Tibial nerve (tissue), 4 donors: ENCODE data around the gene SYT12. TPM values are rescaled to one million over a fixed set of nuclear protein-coding genes. Genes with fewer than 3 reads are reported as not detected.

Experiments used
- DNase-seq, 2 donors: peaks; one replicate each; pipeline ENCODE4 v3.0.0-alpha.2; 2019; ENCODE audit warnings: low spot score in 2 of 2
- H3K27ac ChIP-seq, 4 donors: fragments of 200-600 bp; sonication (generic) in 3 of 4; one replicate each; pipeline ENCODE4 v1.5.1; 2017 to 2019; ENCODE audit warnings: mild to moderate bottlenecking in 1 of 4
- H3K27me3 ChIP-seq, 2 donors: fragments of 200-600 bp; sonication (generic) in 1 of 2; one replicate each; pipeline versions ENCODE4 v1.5.1 to v1.6.0; 2017 to 2019
- H3K36me3 ChIP-seq, 3 donors: fragments of 200-600 bp; sonication (generic); one replicate each; pipeline ENCODE4 v1.5.1; 2018 to 2019
- H3K4me1 ChIP-seq, 4 donors: fragments of 200-600 bp; sonication (generic) in 3 of 4; one replicate each; pipeline ENCODE4 v1.5.1; 2017 to 2019
- H3K4me3 ChIP-seq, 4 donors: fragments of 200-600 bp; sonication (generic) in 3 of 4; one replicate each; pipeline ENCODE4 v1.5.1; 2017 to 2019; ENCODE audit warnings: mild to moderate bottlenecking in 1 of 4, moderate library complexity in 1 of 4
- H3K9me3 ChIP-seq, 4 donors: fragments of 200-600 bp; sonication (generic) in 3 of 4; one replicate each; pipeline ENCODE4 v1.5.1; 2017 to 2019
- EP300 ChIP-seq, 2 donors: sonication (generic); formaldehyde crosslinking; IDR thresholded peaks; one replicate each; pipeline ENCODE4 v1.6.1; 2017; ENCODE audit warnings: antibody characterized with exemption in 2 of 2, mild to moderate bottlenecking in 1 of 2
- POLR2A ChIP-seq, 2 donors: fragments of 450-650 bp; IDR thresholded peaks; one replicate each; pipeline ENCODE4 v1.6.1; 2017; ENCODE audit warnings: antibody characterized with exemption in 2 of 2, mild to moderate bottlenecking in 2 of 2, moderate library complexity in 2 of 2
- WGBS, 2 donors: methylation state at CpG; one replicate each; pipeline ENCODE4 v1.1.5; 2018; 5-methylcytosine and 5-hydroxymethylcytosine counted together
- total RNA-seq, 4 donors: library from RNA; depleted of rRNA; stranded (reverse); fragments of >200 nt; gene quantifications; one replicate each; pipeline ENCODE4 v1.1.0, GENCODE V29; 2016
- TF ChIP-seq, protein P1 (sequence below), 5 experiments: fragments of 200-600 bp in 3 of 5; fragments of 450-650 bp in 2 of 5; sonication (generic) in 3 of 5; IDR thresholded peaks; one replicate each; pipeline ENCODE4 v1.5.1; 2016 to 2019; ENCODE audit warnings: antibody characterized with exemption in 5 of 5, mild to moderate bottlenecking in 3 of 5, moderate library complexity in 2 of 5

The SYT12 gene
- total RNA-seq, 4 donors from 2014 or later = 0.20 to 2.4 (median 0.66) TPM; not detected in 1

DNA sequence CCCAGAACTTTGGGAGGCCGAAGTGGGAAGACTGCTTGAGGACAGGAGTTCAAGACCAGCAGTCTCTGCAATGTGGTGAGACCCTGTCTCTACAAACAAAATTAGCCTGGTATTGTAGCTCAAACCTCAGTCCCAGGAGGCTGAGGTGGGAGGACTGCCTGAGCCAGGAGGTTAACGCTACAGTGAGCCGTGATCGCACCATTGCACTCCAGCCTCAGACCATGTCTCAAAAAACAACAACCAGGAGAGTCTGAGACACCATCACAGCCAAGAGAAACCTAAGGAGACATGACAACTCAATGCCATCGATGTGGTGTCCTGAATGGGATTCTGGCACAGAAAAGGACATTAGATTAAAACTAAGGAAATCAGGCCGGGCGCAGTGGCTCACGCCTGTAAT, 67.8 kb downstream of the SYT12 start:
- TF ChIP-seq, protein P1, sequence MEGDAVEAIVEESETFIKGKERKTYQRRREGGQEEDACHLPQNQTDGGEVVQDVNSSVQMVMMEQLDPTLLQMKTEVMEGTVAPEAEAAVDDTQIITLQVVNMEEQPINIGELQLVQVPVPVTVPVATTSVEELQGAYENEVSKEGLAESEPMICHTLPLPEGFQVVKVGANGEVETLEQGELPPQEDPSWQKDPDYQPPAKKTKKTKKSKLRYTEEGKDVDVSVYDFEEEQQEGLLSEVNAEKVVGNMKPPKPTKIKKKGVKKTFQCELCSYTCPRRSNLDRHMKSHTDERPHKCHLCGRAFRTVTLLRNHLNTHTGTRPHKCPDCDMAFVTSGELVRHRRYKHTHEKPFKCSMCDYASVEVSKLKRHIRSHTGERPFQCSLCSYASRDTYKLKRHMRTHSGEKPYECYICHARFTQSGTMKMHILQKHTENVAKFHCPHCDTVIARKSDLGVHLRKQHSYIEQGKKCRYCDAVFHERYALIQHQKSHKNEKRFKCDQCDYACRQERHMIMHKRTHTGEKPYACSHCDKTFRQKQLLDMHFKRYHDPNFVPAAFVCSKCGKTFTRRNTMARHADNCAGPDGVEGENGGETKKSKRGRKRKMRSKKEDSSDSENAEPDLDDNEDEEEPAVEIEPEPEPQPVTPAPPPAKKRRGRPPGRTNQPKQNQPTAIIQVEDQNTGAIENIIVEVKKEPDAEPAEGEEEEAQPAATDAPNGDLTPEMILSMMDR (IDR thresholded peaks at IDR 0.05) = no peak
- TF ChIP-seq POLR2A (IDR thresholded peaks at IDR 0.05) = no peak
- TF ChIP-seq EP300 (IDR thresholded peaks at IDR 0.05) = no peak
- no peak overlapping the region for H3K27ac ChIP-seq
- no peaks in the 10 kb centered on the region for H3K9me3 ChIP-seq
- H3K36me3 ChIP-seq = no peaks in the 10 kb centered on the region
- peaks cover 0 to 4% of the 10 kb centered on the region in 2 donors for H3K27me3 ChIP-seq
- 89 to 90% methylated on average over 8 of the region's 8 CpGs for whole genome bisulfite sequencing, 2 donors
- H3K4me3 ChIP-seq = no peak overlapping the region
- no peaks in the 10 kb centered on the region for H3K4me1 ChIP-seq
- no peak for DNase-seq

DNA sequence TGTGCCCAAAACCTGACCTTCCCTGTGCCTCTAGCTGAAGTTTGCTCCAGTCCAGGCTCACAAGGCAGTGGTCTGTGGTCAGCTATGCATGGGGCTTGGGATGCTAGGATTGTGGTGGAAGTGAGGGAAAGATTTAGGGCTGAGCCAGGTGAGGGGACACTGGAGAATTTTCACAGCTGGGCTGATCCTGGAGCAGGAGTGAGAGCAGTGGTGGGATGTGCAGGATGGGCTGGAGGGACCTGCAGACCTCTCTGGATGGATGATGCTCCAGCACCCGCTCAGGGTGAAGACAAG, 72.2 kb downstream of the SYT12 start:
- no peaks in the 10 kb centered on the region for H3K4me1 ChIP-seq
- H3K36me3 ChIP-seq = no peaks in the 10 kb centered on the region
- H3K27me3 ChIP-seq = peaks cover 0 to 4% of the 10 kb centered on the region in 2 donors
- H3K27ac ChIP-seq = no peak overlapping the region
- H3K9me3 ChIP-seq = no peaks in the 10 kb centered on the region
- TF ChIP-seq, protein P1 (IDR thresholded peaks at IDR 0.05) = no peak
- no peak for TF ChIP-seq POLR2A (IDR thresholded peaks at IDR 0.05)
- no peak for TF ChIP-seq EP300 (IDR thresholded peaks at IDR 0.05)
- DNase-seq = no peak
- 77 to 80% methylated on average over 1 of the region's 1 CpG for WGBS, 2 donors
- no peak overlapping the region for H3K4me3 ChIP-seq

DNA sequence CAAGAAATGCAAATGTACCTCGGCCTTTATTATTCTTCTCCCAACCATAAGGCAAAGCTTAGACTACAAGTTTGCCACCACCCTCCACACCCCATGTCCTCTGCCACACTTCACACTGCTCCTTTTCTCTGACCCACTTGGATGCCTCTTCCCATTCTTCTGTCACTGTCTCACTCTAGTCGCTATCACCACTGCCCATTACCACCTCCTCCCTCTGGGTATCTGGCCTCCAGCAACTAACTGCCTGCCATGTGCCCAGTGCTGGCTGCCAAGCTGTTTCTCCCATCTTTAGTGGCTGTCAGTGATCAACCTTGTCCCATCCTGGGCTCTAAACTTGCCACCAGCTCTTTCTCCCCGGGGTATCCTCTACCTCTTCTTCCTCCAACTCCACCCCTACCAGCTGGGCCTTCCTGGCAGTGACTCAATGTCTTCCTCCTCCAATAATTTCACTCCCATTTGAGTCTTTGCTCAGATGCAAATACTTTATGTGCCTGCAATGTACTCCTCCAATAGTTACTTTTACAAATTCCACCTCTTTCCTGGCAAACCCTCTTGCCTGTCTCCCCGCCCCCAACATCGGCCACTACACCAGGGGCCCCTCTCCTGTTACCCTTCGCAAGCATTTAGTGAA, 76.0 kb downstream of the SYT12 start:
- H3K27me3 ChIP-seq = no peaks in the 10 kb centered on the region
- WGBS, 2 donors = 80 to 81% methylated on average over 6 of the region's 6 CpGs

DNA sequence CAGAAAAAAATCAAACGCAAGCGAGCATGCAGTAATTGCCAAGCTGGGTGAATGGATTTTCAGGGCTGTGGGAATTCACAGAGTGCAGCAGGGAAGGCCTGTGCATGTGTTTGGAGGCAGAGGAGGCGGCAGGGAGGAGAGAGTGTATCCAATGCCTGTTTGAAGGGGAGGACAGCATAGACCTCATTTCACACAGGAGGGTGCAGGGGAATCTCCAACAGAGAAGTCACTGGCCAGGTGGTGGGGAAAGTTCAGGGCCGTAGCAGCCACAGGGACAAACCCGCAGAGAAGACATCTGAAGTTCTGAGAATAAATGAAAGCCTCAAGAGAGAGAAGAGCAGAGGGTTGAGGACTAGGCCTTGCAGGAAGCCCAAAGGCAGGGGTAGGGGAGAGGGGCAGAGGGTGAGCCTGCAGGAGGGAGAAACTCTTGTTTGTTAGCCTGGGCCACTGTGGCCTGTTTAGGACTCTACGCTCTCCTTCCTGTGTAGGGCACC, 76.9 kb downstream of the SYT12 start:
- Histone ChIP-seq H3K27me3 (no peaks in the 10 kb centered on the region), H3K36me3 (no peaks in the 10 kb centered on the region), H3K9me3 (no peaks in the 10 kb centered on the region), H3K4me1 (no peaks in the 10 kb centered on the region), H3K27ac (no peak overlapping the region), H3K4me3 (no peak overlapping the region)
- WGBS, 2 donors = 86 to 92% methylated on average over 6 of the region's 6 CpGs
- no peak for DNase-seq
- TF ChIP-seq POLR2A (IDR thresholded peaks at IDR 0.05) (no peak), EP300 (IDR thresholded peaks at IDR 0.05) (no peak)
- TF ChIP-seq, protein P1 (IDR thresholded peaks at IDR 0.05) = no peak

More for the DNA sequence above, 76.0 kb downstream of the SYT12 start:
- no peaks in the 10 kb centered on the region for H3K9me3 ChIP-seq
- no peak for DNase-seq
- H3K4me3 ChIP-seq = no peak overlapping the region
- H3K36me3 ChIP-seq = no peaks in the 10 kb centered on the region
- H3K27ac ChIP-seq = no peak overlapping the region
- TF ChIP-seq POLR2A (IDR thresholded peaks at IDR 0.05) = no peak
- TF ChIP-seq, protein P1 (IDR thresholded peaks at IDR 0.05) = no peak
- no peak for TF ChIP-seq EP300 (IDR thresholded peaks at IDR 0.05)
- no peaks in the 10 kb centered on the region for H3K4me1 ChIP-seq

Other genes starting within 250 kb of the SYT12 start
- gene RCE1, start 179.7 kb upstream of the SYT12 start, total RNA-seq = 10 to 100 TPM; 18.1 to 25.8 (median 20.9) TPM
- gene LRFN4, start 166.1 kb upstream of the SYT12 start, total RNA-seq = 10 to 100 TPM in 3 of 4 donors, 1 to 10 TPM in 1; 9.4 to 17.1 (median 14.0) TPM
- gene PC, start 64.8 kb upstream of the SYT12 start, total RNA-seq = 100 to 1,000 TPM in 1 of 4 donors, 10 to 100 TPM in 3; 82.5 to 135 (median 90.2) TPM
- gene C11orf86, start 47.8 kb upstream of the SYT12 start, total RNA-seq = not detected
- gene RHOD, start 33.7 kb downstream of the SYT12 start, total RNA-seq = 10 to 100 TPM; 15.9 to 30.8 (median 24.4) TPM
- 100 to 1,000 TPM in 1 of 4 donors, 10 to 100 TPM in 3; 40.9 to 106 (median 67.4) TPM for gene KDM2A, start 96.1 kb downstream of the SYT12 start, total RNA-seq
- gene GRK2, start 243.3 kb downstream of the SYT12 start, total RNA-seq = 100 to 1,000 TPM in 1 of 4 donors, 10 to 100 TPM in 3; 46.0 to 134 (median 65.4) TPM